ENCODE measurements around the gene MPRIP.

GRCh38 chr17:17035920-17036523 lies 6.2 kb upstream of the MPRIP start:
- TF ChIP-seq CTCF (IDR thresholded peaks at IDR 0.05) (no peak), EZH2 (IDR thresholded peaks at IDR 0.05; ENCODE audit: borderline replicate concordance, insufficient read depth, low read depth, low read length, poor library complexity, severe bottlenecking) (no peak)
